Liver (tissue), 9 donors: ENCODE measurements around the gene UQCRC1. TPM values are rescaled to one million over a fixed set of nuclear protein-coding genes. Genes with fewer than 3 reads are reported as not detected.

Experiments used
- DNase-seq: peaks from one replicate; pipeline ENCODE4 v3.0.0-alpha.2; 2017; ENCODE audit warnings: low spot score
- H3K27ac ChIP-seq, 2 donors: one replicate each; pipeline ENCODE4 v1.7.0; 2013; ENCODE audit warnings: inconsistent platforms in 2 of 2, low read length in 2 of 2, control low read depth in 1 of 2, low read depth in 1 of 2, mild to moderate bottlenecking in 1 of 2
- H3K27me3 ChIP-seq, 4 donors: one replicate each; pipeline versions ENCODE4 v1.6.1 to v1.7.0; 2013; ENCODE audit warnings: low read length in 3 of 4, inconsistent platforms in 1 of 4, mild to moderate bottlenecking in 1 of 4, moderate library complexity in 1 of 4; ENCODE audit not compliant: control insufficient read depth in 4 of 4, insufficient read depth in 4 of 4
- H3K36me3 ChIP-seq, 4 donors: one replicate each; pipeline versions ENCODE4 v1.6.1 to v1.7.0; 2013; ENCODE audit warnings: low read length in 3 of 4, mild to moderate bottlenecking in 3 of 4, low read depth in 1 of 4, moderate library complexity in 1 of 4; ENCODE audit not compliant: control insufficient read depth in 4 of 4, insufficient read depth in 3 of 4
- H3K4me1 ChIP-seq, 4 donors: one replicate each; pipeline versions ENCODE4 v1.6.1 to v1.7.0; 2013; ENCODE audit warnings: low read length in 3 of 4, mild to moderate bottlenecking in 3 of 4, moderate library complexity in 1 of 4; ENCODE audit not compliant: control insufficient read depth in 4 of 4, insufficient read depth in 4 of 4
- H3K4me3 ChIP-seq, 3 donors: one replicate each; pipeline versions ENCODE4 v1.6.1 to v1.7.0; 2013; ENCODE audit warnings: low read length in 3 of 3, control low read depth in 1 of 3, low read depth in 1 of 3, mild to moderate bottlenecking in 1 of 3
- H3K9ac ChIP-seq, 2 donors: one replicate each; pipeline ENCODE4 v1.7.0; 2013; ENCODE audit warnings: low read length in 2 of 2, mild to moderate bottlenecking in 2 of 2, moderate library complexity in 2 of 2, control low read depth in 1 of 2, low read depth in 1 of 2
- H3K9me3 ChIP-seq, 4 donors: one replicate each; pipeline versions ENCODE4 v1.6.1 to v1.7.0; 2013; ENCODE audit warnings: low read length in 3 of 4; ENCODE audit not compliant: control insufficient read depth in 4 of 4
- FOXA1 ChIP-seq: IDR thresholded peaks from 2 replicates; pipeline ENCODE4 v1.6.1; 2016; ENCODE audit warnings: antibody characterized with exemption
- FOXA2 ChIP-seq: IDR thresholded peaks from 2 replicates; pipeline ENCODE4 v1.6.1; 2016; ENCODE audit warnings: antibody characterized with exemption
- GABPA ChIP-seq, 2 donors: IDR thresholded peaks in 1 of 2; conservative IDR thresholded peaks in 1 of 2; 2 replicates each; pipeline ENCODE4 v1.6.1; 2016; ENCODE audit warnings: antibody characterized with exemption in 2 of 2, mild to moderate bottlenecking in 1 of 2, moderate library complexity in 1 of 2
- HNF4A ChIP-seq, 2 donors: conservative IDR thresholded peaks; 2 replicates each; pipeline ENCODE4 v1.6.1; 2016; ENCODE audit warnings: antibody characterized with exemption in 2 of 2, mild to moderate bottlenecking in 2 of 2
- HNF4G ChIP-seq: IDR thresholded peaks from 2 replicates; pipeline ENCODE4 v1.6.1; 2016; ENCODE audit warnings: antibody characterized with exemption
- JUND ChIP-seq, 2 donors: IDR thresholded peaks; 2 replicates each; pipeline ENCODE4 v1.6.1; 2016; ENCODE audit warnings: antibody characterized with exemption in 2 of 2
- NR2F2 ChIP-seq: IDR thresholded peaks from 2 replicates; pipeline ENCODE4 v1.6.1; 2016; ENCODE audit warnings: antibody characterized with exemption
- RAD21 ChIP-seq, 2 donors: IDR thresholded peaks; 2 replicates each; pipeline ENCODE4 v1.6.1; 2016; ENCODE audit warnings: antibody characterized with exemption in 2 of 2, mild to moderate bottlenecking in 2 of 2
- RXRA ChIP-seq, 2 donors: IDR thresholded peaks; 2 replicates each; pipeline ENCODE4 v1.6.1; 2017 to 2018; ENCODE audit warnings: antibody characterized with exemption in 2 of 2, mild to moderate bottlenecking in 1 of 2
- SP1 ChIP-seq: IDR thresholded peaks from 2 replicates; pipeline ENCODE4 v1.6.1; 2018; ENCODE audit warnings: antibody characterized with exemption, mild to moderate bottlenecking
- TAF1 ChIP-seq: conservative IDR thresholded peaks from 2 replicates; pipeline ENCODE4 v1.6.1; 2016; ENCODE audit warnings: antibody characterized with exemption, mild to moderate bottlenecking
- YY1 ChIP-seq: IDR thresholded peaks from 2 replicates; pipeline ENCODE4 v1.6.1; 2016; ENCODE audit warnings: antibody characterized with exemption, mild to moderate bottlenecking
- WGBS: extraction: QIAGEN DNeasy Blood & Tissue Kit; methylation state at CpG from one replicate; pipeline ENCODE4 v1.1.7; 2013; 5-methylcytosine and 5-hydroxymethylcytosine counted together
- polyA plus RNA-seq, 2 donors: library from polyadenylated mRNA; stranded (reverse) in 1 of 2; unstranded in 1 of 2; fragments of 200-250 nt in 1 of 2; fragments of >200 nt in 1 of 2; fragmentation: Nextera tagmentation in 1 of 2; extraction: Ambion mirVana in 1 of 2; gene quantifications; one replicate each; pipeline versions ENCODE4 v1.2.1 to v1.2.3, GENCODE V29; 2013 to 2015
- total RNA-seq, 2 donors: library from RNA; depleted of rRNA; stranded (reverse); fragments of >200 nt; gene quantifications; one replicate each; pipeline ENCODE4 v1.2.3, GENCODE V29; 2014
- TF ChIP-seq, protein P1 (sequence below): IDR thresholded peaks from 2 replicates; pipeline ENCODE4 v1.6.1; 2016; ENCODE audit warnings: antibody characterized with exemption, mild to moderate bottlenecking
- TF ChIP-seq, protein P2 (sequence below): IDR thresholded peaks from 2 replicates; pipeline ENCODE4 v1.6.1; 2016; ENCODE audit warnings: antibody characterized with exemption
- TF ChIP-seq, protein P3 (sequence below): fragments of 150-350 bp; IDR thresholded peaks from 2 replicates; pipeline ENCODE4 v1.5.1; 2017; ENCODE audit warnings: improper control_type of control experiment, low read depth, low read length; ENCODE audit not compliant: missing input control
- TF ChIP-seq, protein P4 (sequence below): IDR thresholded peaks from 2 replicates; pipeline ENCODE4 v1.6.1; 2016; ENCODE audit warnings: antibody characterized with exemption
- TF ChIP-seq, protein P5 (sequence below): IDR thresholded peaks from 2 replicates; pipeline ENCODE4 v1.6.1; 2016; ENCODE audit warnings: antibody characterized with exemption
- donor health status: healthy.
- donor health status: healthy.
- donor health status: healthy.
- donor health status: healthy.
- donor health status: healthy.

Gene UQCRC1
- total and polyA plus RNA-seq, 4 donors = 153 to 373 (median 289) TPM

DNA sequence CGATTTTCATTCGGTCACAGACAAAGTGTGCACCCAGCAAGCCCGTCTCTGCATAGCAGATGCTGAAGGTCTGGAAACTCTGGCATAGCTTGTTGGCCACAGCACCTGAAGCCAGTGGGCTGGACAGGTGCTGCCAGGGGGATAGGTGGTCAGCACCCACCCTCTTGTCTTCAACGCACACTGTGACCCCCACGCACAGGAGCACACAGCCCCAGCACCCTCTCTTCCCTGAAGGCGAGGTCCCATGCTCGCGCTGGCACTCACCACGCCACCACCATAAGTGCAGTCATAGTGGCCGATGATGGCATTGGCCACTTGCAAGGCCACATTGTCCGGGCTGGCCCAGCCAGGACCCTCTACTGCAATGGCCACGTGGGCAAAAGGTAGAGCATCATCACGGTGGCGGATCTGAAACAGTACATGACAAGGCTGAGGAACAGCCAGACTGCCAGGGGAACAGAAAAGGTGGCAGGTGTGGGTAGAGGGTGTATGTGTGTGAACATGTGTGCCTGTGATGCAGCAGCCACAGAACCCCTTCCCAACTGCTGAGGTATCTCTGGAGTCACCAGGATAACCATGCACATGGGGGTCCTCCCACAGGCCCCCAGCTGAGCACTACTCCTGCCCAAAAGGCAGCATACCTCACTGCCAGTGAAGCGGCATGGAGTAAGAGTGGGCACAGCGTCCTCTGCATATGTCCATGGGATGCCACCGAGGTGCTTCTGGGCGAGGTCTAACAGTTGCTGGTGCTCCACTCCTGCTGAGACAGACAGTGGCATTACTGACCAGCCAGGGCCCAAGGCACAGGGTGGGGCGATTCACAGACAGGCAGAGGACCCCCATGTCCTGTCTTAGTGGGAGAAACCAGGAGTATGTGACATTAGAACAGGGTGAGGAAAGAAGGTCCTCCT is 8.5 kb downstream of the UQCRC1 start (continued):
- TF ChIP-seq, protein P1, sequence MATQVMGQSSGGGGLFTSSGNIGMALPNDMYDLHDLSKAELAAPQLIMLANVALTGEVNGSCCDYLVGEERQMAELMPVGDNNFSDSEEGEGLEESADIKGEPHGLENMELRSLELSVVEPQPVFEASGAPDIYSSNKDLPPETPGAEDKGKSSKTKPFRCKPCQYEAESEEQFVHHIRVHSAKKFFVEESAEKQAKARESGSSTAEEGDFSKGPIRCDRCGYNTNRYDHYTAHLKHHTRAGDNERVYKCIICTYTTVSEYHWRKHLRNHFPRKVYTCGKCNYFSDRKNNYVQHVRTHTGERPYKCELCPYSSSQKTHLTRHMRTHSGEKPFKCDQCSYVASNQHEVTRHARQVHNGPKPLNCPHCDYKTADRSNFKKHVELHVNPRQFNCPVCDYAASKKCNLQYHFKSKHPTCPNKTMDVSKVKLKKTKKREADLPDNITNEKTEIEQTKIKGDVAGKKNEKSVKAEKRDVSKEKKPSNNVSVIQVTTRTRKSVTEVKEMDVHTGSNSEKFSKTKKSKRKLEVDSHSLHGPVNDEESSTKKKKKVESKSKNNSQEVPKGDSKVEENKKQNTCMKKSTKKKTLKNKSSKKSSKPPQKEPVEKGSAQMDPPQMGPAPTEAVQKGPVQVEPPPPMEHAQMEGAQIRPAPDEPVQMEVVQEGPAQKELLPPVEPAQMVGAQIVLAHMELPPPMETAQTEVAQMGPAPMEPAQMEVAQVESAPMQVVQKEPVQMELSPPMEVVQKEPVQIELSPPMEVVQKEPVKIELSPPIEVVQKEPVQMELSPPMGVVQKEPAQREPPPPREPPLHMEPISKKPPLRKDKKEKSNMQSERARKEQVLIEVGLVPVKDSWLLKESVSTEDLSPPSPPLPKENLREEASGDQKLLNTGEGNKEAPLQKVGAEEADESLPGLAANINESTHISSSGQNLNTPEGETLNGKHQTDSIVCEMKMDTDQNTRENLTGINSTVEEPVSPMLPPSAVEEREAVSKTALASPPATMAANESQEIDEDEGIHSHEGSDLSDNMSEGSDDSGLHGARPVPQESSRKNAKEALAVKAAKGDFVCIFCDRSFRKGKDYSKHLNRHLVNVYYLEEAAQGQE = no peak
- TF ChIP-seq HNF4A (conservative IDR thresholded peaks at IDR 0.05) (no peak), TAF1 (no peak), FOXA2 (no peak), FOXA1 (no peak)

DNA sequence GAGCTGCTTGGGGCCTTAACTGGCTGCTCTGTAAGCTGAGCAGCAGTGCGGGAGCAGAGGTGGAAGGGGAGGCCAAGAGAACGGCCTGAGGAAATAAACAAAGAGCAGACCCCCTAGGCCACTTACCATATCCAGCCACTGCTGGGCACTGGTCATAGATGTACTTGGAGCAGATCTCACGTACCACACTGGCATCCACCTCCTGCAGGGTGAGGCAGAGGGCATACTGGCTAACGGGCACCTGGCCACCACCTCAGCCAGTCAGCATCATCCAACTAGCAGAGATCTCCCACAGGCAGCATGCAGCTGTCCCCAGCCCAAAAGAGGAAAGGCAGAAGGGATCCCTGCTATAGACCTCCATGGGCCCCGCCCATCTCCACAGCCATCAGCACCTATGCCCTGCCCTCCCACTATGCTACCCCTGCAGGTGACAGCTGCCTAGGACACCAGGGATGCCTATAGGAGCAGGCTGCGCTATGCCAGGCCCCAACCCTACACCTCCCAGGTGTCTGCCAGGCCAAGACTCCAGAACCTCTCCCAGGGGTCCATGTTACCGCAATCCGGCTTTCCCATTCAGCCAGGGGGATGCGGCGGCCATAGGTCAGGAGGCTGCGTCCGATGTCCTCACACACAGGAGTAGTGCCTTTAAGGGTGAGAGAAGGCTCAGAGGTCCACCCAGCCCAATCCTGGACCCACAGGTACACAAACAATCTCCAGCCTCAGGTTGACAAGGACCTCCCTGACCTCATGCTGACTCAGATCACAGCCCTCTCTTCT is 9.7 kb downstream of the UQCRC1 start:
- H3K9me3 ChIP-seq = no peaks in the 10 kb centered on the region
- peaks cover 0 to 4% (median 0%) of the 10 kb centered on the region in 4 donors for H3K4me1 ChIP-seq
- H3K27ac ChIP-seq = no peak overlapping the region
- no peak for DNase-seq
- no peak overlapping the region for H3K4me3 ChIP-seq
- no peaks in the 10 kb centered on the region for H3K27me3 ChIP-seq
- H3K9ac ChIP-seq = no peak overlapping the region
- peaks cover 17 to 71% (median 56%) of the 10 kb centered on the region in 4 donors for H3K36me3 ChIP-seq
- no peak for TF ChIP-seq GABPA (IDR thresholded peaks at IDR 0.05 in 1 of 2, conservative IDR thresholded peaks at IDR 0.05 in 1 of 2)
- TF ChIP-seq, protein P2, sequence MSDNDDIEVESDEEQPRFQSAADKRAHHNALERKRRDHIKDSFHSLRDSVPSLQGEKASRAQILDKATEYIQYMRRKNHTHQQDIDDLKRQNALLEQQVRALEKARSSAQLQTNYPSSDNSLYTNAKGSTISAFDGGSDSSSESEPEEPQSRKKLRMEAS = no peak
- TF ChIP-seq, protein P3, sequence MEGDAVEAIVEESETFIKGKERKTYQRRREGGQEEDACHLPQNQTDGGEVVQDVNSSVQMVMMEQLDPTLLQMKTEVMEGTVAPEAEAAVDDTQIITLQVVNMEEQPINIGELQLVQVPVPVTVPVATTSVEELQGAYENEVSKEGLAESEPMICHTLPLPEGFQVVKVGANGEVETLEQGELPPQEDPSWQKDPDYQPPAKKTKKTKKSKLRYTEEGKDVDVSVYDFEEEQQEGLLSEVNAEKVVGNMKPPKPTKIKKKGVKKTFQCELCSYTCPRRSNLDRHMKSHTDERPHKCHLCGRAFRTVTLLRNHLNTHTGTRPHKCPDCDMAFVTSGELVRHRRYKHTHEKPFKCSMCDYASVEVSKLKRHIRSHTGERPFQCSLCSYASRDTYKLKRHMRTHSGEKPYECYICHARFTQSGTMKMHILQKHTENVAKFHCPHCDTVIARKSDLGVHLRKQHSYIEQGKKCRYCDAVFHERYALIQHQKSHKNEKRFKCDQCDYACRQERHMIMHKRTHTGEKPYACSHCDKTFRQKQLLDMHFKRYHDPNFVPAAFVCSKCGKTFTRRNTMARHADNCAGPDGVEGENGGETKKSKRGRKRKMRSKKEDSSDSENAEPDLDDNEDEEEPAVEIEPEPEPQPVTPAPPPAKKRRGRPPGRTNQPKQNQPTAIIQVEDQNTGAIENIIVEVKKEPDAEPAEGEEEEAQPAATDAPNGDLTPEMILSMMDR = no peak
- TF ChIP-seq FOXA1 = no peak
- no peak for TF ChIP-seq RXRA (IDR thresholded peaks at IDR 0.05)
- TF ChIP-seq, protein P1 = no peak
- TF ChIP-seq RAD21 (IDR thresholded peaks at IDR 0.05) = no peak
- TF ChIP-seq TAF1 = no peak
- no peak for TF ChIP-seq YY1
- TF ChIP-seq, protein P4, sequence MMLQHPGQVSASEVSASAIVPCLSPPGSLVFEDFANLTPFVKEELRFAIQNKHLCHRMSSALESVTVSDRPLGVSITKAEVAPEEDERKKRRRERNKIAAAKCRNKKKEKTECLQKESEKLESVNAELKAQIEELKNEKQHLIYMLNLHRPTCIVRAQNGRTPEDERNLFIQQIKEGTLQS = no peak
- TF ChIP-seq NR2F2 = no peak
- TF ChIP-seq, protein P5, sequence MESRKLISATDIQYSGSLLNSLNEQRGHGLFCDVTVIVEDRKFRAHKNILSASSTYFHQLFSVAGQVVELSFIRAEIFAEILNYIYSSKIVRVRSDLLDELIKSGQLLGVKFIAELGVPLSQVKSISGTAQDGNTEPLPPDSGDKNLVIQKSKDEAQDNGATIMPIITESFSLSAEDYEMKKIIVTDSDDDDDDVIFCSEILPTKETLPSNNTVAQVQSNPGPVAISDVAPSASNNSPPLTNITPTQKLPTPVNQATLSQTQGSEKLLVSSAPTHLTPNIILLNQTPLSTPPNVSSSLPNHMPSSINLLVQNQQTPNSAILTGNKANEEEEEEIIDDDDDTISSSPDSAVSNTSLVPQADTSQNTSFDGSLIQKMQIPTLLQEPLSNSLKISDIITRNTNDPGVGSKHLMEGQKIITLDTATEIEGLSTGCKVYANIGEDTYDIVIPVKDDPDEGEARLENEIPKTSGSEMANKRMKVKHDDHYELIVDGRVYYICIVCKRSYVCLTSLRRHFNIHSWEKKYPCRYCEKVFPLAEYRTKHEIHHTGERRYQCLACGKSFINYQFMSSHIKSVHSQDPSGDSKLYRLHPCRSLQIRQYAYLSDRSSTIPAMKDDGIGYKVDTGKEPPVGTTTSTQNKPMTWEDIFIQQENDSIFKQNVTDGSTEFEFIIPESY = no peak
- TF ChIP-seq HNF4G = no peak
- no peak for TF ChIP-seq HNF4A (conservative IDR thresholded peaks at IDR 0.05)
- no peak for TF ChIP-seq SP1
- no peak for TF ChIP-seq JUND (IDR thresholded peaks at IDR 0.05)
- 98% methylated on average over 12 of the region's 12 CpGs for WGBS
